GM20000 (cell line): ENCODE data around the gene SCAP.

Experiments used
- DNase-seq: peaks from one replicate; pipeline ENCODE4 v3.0.0; 2012; ENCODE audit warnings: low spot score
- CTCF ChIP-seq: IDR thresholded peaks from 2 replicates; pipeline ENCODE4 v1.5.1; 2012; ENCODE audit warnings: mild to moderate bottlenecking, control low read depth; ENCODE audit errors: extremely low read depth, missing control alignments

SCAP gene

GRCh38 chr3:47456984-47457383 is 18.8 kb downstream of the SCAP start:
- TF ChIP-seq CTCF = no peak
- DNase-seq = no peak

- no peak for TF ChIP-seq CTCF
- DNase-seq = no peak
Measured at GRCh38 chr3:47455806-47456452, 19.8 kb downstream of the SCAP start.

DNA sequence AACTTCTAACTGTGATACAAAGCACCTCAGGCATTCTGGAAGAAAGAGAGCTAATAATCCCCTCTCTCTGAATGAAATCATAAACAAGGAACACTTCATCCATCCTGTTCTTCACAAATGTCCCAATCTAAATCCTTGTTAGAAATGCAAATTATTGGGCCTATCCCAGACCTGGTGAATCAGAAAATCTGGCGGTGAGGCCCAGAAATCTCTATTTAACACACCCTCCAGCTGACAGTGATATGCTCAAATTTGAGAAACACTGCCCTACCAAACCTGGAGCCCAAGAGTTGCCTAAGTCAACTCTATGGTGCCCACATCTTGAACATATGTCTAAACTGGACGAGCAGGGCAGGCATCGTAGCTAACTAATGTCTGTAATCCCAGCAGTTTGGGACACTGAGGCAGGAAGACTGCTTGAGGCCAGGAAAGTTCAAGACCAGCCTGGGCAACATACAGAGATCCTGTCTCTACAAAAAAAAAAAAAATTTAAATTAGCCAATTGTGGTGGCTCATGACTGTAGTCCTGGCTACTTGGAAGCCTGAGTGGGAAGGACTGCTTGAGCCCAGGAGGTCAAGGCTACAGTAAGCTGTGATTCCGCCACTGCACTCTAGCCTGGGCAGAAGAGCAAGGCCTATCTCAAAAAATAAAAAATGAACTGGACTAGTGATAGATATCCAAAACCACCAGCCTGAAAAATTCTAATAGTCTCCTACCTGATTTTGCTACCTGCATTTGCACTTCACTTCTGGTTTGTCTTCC is 23.1 kb downstream of the SCAP start:
- TF ChIP-seq CTCF = no peak
- DNase-seq = no peak

- no peak for TF ChIP-seq CTCF
- DNase-seq = no peak
Measured at GRCh38 chr3:47444103-47444502, 31.6 kb downstream of the SCAP start.

DNA sequence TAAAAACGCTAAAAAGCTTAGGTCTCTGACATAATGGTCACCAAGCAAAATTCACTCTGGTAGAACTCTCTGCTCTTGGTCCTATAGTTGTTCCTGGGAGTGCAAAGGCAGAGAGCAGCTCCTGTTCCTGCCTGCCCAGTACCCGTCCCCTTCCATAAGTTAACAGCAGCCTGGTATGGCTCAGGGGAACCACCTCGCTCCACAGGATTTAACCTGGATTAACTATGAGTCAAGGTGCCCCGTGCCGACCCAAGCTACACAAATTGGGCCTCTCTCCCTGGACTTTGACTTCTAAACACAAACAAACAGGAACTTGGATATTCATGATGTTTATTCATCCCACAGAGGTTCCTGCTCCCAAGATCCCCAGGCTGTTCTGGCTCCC is 32.1 kb downstream of the SCAP start:
- no peak for TF ChIP-seq CTCF
- DNase-seq = no peak

- no peak for TF ChIP-seq CTCF
Measured at GRCh38 chr3:47441796-47442551, 33.8 kb downstream of the SCAP start.

GRCh38 chr3:47440131-47440530 is 35.6 kb downstream of the SCAP start:
- no peak for TF ChIP-seq CTCF
- no peak for DNase-seq

More at GRCh38 chr3:47441796-47442551, 33.8 kb downstream of the SCAP start:
- DNase-seq = no peak
